Inflammatory macrophage treated with lipopolysaccharide for 4 hours (primary cell): ENCODE data around the gene PLEKHA8.

Source experiments
- DNase-seq: peaks from one replicate; pipeline ENCODE4 v3.0.0-alpha.2; 2020

PLEKHA8 gene, protein sequence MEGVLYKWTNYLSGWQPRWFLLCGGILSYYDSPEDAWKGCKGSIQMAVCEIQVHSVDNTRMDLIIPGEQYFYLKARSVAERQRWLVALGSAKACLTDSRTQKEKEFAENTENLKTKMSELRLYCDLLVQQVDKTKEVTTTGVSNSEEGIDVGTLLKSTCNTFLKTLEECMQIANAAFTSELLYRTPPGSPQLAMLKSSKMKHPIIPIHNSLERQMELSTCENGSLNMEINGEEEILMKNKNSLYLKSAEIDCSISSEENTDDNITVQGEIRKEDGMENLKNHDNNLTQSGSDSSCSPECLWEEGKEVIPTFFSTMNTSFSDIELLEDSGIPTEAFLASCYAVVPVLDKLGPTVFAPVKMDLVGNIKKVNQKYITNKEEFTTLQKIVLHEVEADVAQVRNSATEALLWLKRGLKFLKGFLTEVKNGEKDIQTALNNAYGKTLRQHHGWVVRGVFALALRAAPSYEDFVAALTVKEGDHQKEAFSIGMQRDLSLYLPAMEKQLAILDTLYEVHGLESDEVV

DNA sequence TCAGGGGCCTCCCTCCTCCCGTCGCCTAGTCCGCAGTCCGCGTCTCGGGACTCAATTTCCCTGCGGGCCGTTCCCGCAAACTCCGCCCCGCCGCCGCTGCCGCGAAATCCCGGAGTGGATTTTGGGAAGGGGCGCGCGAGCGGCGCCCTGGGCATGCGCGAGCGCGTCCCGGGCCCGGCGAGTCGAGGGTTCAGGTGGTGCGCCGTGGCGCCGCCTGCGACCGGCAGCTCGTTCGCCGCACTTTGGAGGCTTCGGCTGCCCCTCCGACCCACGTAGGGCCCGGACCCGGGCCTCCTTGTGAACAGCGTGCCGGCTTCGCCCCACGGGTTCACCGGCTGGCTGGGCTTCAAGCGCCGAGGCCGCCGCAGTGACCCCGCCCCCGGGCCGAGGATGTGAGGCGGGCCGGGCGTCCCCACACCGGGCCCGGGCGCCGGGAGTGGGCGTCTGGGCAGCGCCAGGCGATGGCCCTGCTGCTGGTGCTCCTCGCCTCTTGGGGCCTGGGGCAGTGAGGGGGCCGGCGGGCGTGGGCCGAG is at the start of gene PLEKHA8:
Gene PLEKHA8 (plus strand): TSS at position 197 of the 533 bp plus-strand sequence. CDS start 351 bp downstream, outside the sequence.
- DNase-seq = peak; percentile 84

GRCh38 chr7:29980151-29980550 is 48.1 kb upstream of the PLEKHA8 start:
- no peak for DNase-seq

- DNase-seq = peak; percentile 48
Observed at GRCh38 chr7:29987083-29987482, 41.1 kb upstream of the PLEKHA8 start.

DNA sequence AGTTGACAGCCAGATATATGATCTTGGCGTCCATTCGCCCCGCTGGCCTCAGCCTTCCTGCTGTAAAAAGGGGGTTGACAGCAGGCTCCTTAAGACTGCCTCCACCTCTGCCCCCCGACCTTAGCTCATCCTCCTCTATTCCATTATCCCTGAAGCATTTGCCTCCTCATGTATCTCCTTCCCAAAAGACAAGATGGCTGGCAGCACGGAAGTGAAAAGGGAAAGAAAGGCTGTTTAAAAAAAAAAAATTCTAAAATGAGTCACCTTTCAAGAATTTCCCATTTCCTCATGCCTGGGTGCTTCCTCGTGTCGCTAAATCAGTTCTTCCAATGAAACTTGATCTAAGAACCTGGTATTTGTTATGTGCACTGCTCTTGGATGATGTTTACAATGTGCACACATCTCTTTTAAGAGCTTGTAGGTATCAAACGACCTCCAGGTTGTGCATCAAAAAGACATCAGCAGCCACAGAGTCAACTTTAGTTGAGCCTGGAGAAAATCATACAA is 40.3 kb upstream of the PLEKHA8 start:
- peak; percentile 88 for DNase-seq

DNA sequence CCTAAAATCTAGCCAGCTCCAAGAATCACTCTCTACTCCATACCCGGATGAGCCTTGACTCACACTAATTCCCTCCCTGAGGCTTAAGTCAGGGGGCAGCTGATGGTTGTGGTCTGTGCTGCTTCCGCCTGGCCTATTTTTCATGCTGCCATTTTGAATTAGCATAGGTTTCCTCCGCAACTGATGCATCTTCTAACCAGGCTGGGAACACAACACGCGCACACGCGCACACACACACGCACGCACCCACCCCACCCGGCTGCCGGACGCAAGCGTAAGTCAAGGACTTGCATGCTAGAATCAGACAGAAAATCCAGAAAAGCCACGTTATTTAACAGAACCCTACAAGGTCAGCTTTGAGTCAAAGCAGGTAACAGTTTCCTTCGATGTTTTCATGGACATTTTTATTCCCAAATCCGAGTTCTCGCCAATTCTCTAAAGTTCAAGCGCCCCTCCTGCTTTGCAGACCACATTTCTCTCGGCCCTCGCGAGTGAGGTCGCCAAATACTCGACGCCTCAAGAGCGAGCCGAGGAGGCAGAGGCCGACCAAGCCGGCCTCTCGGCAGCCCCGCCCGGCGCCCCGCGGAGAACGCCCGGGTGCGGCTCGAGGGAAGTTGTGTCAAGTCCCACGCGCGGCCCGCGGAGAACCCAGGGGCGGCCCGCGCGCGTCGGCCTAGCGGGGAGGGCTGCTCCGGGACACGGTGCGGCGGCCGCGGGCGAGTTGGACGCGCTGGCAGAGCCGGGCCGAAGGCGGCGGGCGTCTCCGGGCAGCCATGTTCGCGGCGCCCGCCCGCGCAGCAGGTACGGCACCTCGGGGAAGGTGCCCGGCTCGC is 39.6 kb upstream of the PLEKHA8 start:
- peak; percentile 44 for DNase-seq

- peak; percentile 13 for DNase-seq
Observed at GRCh38 chr7:29989257-29989995, 38.8 kb upstream of the PLEKHA8 start, which contains the start of gene SCRN1. SCRN1 (minus strand) TSS chr7:29989801; CDS start chr7:29969067, 20,734 bp downstream.

DNA sequence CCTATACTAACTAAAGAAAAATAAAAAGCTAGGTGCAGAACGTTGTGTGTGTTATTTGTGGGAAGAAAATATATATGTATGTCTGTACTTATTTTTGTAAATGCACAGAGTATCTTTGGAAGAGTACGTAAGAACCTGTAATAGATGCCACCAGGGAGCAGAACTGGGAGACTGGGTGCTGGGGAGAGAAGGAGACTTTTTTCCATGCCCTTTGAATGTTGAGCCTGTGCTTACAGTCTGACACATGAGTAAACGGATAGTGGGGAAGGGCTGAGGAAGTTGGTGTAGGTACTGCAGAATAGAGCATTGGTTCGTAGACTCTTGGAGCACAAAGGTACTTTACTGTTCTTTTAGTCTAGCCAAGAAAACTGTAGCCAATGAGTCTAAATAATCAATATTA is 37.3 kb upstream of the PLEKHA8 start:
- no peak for DNase-seq

GRCh38 chr7:29991937-29992336 is 36.3 kb upstream of the PLEKHA8 start:
- no peak for DNase-seq

GRCh38 chr7:29993140-29993539 is 35.1 kb upstream of the PLEKHA8 start:
- no peak for DNase-seq

DNA sequence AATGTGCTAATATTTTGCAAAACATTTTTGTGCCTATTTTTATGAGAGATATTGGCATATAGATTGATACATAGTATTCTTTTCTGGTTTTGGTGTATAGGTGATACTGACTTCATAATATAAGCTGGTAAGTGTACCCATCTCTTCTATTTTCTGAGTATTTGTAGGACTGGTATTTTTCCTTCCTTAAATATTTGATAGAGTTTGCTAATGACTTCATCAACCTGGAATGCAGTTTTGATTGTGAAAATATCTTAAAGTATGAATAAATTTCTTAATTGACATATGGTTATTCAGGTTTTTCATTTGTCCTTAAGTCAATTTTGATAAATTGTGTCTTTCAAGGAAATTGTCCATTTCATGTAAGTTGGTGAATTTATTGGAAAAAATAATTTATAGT is 32.6 kb upstream of the PLEKHA8 start:
- DNase-seq = no peak

- DNase-seq = no peak
Observed at GRCh38 chr7:29996321-29996720, 31.9 kb upstream of the PLEKHA8 start.

DNA sequence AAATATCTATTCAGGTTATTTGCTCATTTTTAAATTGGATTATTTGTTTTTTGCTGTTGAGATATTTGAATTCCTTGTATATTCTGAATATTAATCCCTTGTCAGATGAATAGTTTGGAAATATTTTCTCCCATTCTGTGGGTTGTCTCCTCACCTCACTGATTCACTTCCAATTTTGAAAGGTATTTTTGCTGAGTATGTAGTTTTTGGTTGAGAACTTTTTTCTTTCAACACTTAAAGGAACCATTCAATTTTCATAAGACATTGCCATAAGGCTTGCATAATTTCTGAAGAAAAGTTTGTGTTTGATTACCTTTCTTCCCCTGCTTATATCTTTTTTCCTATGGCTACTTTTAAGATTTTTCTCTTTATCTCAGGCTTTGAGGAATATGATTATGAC is 29.7 kb upstream of the PLEKHA8 start:
- no peak for DNase-seq

DNA sequence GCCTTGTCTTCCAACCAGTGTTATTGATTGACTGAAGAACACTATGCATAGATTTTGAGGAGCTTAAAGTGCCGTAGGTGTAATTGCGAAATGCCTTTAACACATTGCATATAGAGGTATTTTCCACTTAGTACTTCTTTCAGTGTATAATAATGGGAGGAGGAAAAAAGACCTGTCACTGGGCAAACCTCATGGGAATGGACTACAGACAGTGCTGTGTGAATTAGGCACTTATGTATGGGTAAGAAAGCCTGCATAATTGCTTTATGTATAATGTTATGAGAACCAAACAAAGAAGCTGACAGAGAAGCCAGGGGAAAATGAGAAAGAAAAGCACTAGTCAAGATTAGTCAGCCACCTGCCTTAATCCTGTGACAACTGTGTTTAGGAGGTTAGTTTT is 26.2 kb upstream of the PLEKHA8 start:
- DNase-seq = peak; percentile 4

DNA sequence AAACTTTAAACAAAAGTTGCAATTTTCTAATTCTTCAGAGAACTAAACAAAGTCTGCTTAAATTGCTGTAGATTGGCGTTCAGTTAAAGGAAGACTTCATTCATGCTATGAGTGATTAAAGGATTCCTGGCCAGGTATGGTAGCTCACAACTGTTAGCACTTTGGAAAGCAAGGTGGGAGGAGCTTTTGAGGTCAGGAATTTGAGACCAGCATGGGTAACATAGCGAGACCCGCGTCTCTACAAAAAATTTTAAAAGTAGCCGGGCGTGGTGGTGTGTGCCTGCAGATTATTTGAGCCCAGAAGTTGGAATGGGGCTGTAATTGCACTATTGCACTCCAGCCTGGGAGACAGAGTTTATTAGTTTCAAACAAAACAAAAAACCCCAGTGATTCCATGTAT is 25.1 kb upstream of the PLEKHA8 start:
- no peak for DNase-seq

GRCh38 chr7:30005464-30005863 is 22.7 kb upstream of the PLEKHA8 start:
- no peak for DNase-seq

DNA sequence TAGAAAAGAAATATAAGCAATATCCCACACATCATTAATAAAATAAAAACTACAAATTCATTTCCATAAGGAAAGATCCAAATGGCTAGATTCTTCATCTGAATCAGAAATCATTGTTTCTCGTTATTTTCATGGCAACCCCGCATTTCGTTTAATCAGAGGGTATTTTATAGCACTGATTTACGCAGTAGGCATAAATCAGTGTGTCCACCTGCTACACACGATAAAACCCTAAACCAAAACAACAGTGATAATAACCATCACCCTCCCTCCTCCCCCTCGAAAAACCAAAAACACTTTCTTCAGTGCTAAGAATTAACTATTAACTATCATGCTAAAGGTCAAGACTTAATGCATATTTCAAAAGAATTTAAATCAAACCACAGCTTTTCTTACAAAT is 18.2 kb upstream of the PLEKHA8 start:
- no peak for DNase-seq

GRCh38 chr7:30012757-30013156 is 15.5 kb upstream of the PLEKHA8 start:
- DNase-seq = no peak

DNA sequence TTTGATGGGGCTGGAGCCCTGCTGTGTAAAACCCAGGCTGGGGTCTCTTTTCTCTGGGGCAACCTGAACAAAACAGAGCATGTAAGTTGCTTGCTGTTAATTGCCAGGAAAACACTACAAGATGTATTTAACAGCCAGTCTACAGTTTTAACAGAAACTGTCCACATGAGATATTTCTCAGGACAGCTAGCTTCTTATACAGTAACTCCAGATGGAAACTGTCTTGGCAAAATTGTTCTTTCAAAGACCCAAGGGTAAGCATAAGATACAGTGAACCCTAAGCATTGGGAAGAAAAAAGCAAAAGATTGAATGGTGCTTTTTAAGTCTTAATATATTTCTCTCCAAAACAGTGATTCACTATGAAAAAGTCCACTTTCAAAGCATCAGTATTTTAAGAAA is 9.8 kb upstream of the PLEKHA8 start:
- DNase-seq = no peak

DNA sequence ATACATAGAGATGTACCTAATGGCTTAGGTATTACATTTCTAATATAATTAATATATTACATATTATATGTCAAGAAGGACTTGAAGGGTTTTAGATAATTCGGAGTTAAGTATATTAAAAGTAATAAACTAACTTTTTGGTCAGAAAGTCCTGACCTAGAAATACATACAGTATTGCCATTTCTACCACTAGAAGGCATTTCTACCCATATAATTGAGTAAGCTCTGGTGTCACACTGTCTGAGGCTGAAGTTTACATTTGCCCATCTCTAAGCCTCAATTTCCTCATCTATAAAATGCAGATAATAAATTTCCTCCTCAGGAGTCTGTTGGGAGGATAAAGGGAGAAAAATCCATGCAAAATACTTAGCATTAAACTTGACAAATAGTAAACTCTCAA is 8.8 kb upstream of the PLEKHA8 start:
- no peak for DNase-seq

- DNase-seq = no peak
Observed at GRCh38 chr7:30019960-30020359, 8.3 kb upstream of the PLEKHA8 start.

DNA sequence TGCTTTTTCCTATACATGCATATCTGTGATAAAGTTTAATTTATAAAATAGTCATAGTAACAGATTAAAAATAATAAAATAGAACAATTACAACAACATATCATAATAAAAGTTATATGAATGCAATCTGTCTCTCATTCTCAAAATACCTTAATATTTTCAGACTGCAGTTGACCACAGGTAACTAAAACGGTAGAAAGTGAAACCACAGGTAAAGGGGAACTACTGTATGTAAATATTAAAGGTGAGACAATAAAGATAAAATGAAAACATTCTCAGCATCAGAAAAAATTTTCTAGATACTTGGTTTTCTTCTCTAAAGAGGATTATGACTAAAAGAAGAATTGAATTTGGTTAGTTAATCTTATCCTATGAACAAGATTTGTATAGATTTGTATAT is 7.7 kb upstream of the PLEKHA8 start:
- no peak for DNase-seq

DNA sequence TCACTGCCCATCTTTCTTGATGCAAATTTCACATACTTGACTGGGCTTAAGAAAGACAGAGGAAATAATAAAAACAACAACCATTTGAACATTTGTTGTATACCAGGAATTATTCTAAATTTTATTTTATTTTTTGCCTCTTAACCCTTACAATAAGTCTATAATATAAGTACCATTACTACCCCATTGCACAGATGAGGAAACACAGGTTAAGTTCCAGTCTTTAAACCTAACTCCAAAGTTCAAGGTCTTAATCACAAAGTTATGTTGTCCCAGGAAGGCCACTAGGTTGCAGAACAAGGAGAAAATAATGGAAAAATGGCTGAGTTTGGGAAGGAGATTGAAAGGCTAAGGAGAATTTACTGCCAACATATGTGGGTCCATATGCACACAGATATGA is 5.2 kb upstream of the PLEKHA8 start:
- no peak for DNase-seq

GRCh38 chr7:30023524-30023923 is 4.7 kb upstream of the PLEKHA8 start:
- DNase-seq = no peak
